Endothelial cell of umbilical vein (primary cell): ENCODE measurements around the gene SH3PXD2B. TPM values are rescaled to one million over a fixed set of nuclear protein-coding genes. Genes with fewer than 3 reads are reported as not detected.

Experiments used
- BruUV-seq: library from RNA; stranded (reverse); fragments of 400-500 nt; replicated peaks from 2 replicates; lab custom pipeline; 2021; lab: Mats Ljungman, UMichigan
- CTCF ChIA-PET: fragments of 300-600, 350-600 bp; sonication (Branson Sonifier 250); formaldehyde crosslinking; loops from one replicate; lab custom pipeline; 2021; ENCODE audit warnings: antibody characterized with exemption, inconsistent platforms; lab: Charles Lee
- POLR2A ChIA-PET: fragments of 300-600, 350-600 bp; sonication (Branson Sonifier 250); formaldehyde crosslinking; loops from one replicate; lab custom pipeline; 2021; ENCODE audit warnings: antibody characterized with exemption, inconsistent platforms; lab: Charles Lee
- DNase-seq: peaks from one replicate; pipeline ENCODE4 v3.0.0-alpha.2; 2011; ENCODE audit warnings: low read depth, low spot score
- FAIRE-seq: peaks from 2 replicates; lab custom pipeline; 2011; peaks lifted over from hg19 to GRCh38; lab: Jason Lieb, UNC
- H2AFZ ChIP-seq: 2 replicates; pipeline ENCODE4 v1.6.0; 2012; ENCODE audit warnings: low read depth, low read length, control low read depth, inconsistent platforms
- H3K27ac ChIP-seq: 2 replicates; pipeline ENCODE4 v1.5.1; 2011; ENCODE audit warnings: low read depth, mild to moderate bottlenecking, control low read depth, low read length, moderate library complexity; ENCODE audit not compliant: insufficient read depth
- H3K27me3 ChIP-seq, 2 experiments: 2 replicates each; pipeline versions ENCODE4 v1.6.0 to v1.6.1; 2011; ENCODE audit warnings: low read length in 2 of 2, mixed read lengths in 1 of 2; ENCODE audit not compliant: control insufficient read depth in 2 of 2, insufficient read depth in 2 of 2
- H3K36me3 ChIP-seq, 2 experiments: 2 replicates in 1 of 2; 3 replicates in 1 of 2; pipeline ENCODE4 v1.5.1; 2011; ENCODE audit warnings: low read length in 2 of 2, mild to moderate bottlenecking in 1 of 2, moderate library complexity in 1 of 2; ENCODE audit not compliant: control insufficient read depth in 2 of 2, insufficient read depth in 2 of 2; ENCODE audit errors: extremely low read depth in 1 of 2
- H3K4me1 ChIP-seq: 3 replicates; pipeline ENCODE4 v1.5.1; 2011; ENCODE audit warnings: mild to moderate bottlenecking, low read length; ENCODE audit not compliant: control insufficient read depth, insufficient read depth; ENCODE audit errors: extremely low read depth
- H3K4me2 ChIP-seq: 2 replicates; pipeline ENCODE4 v1.6.1; 2011; ENCODE audit warnings: low read length, control low read depth, mixed read lengths; ENCODE audit not compliant: insufficient read depth
- H3K4me3 ChIP-seq, 3 experiments: fragments of 200-600 bp in 1 of 3; sonication (generic), shearing (Covaris generic) in 1 of 3; replicated peaks in 1 of 3; 2 replicates each; pipeline ENCODE4 v1.5.1; 2011 to 2016; ENCODE audit warnings: control low read depth in 3 of 3, low read length in 3 of 3, mild to moderate bottlenecking in 2 of 3, inconsistent platforms in 1 of 3, low read depth in 1 of 3, moderate library complexity in 1 of 3; ENCODE audit not compliant: insufficient read depth in 1 of 3
- H3K79me2 ChIP-seq: 2 replicates; pipeline ENCODE4 v1.6.0; 2012; ENCODE audit warnings: low read length, inconsistent platforms; ENCODE audit not compliant: control insufficient read depth, insufficient read depth
- H3K9ac ChIP-seq: replicated peaks from 2 replicates; pipeline ENCODE3; 2011; ENCODE audit warnings: low read length, control low read depth; ENCODE audit not compliant: insufficient read depth; ENCODE audit errors: extremely low read depth
- H3K9me1 ChIP-seq: replicated peaks from 3 replicates; pipeline ENCODE4 v1.6.0; 2011; ENCODE audit warnings: mild to moderate bottlenecking, low read length; ENCODE audit not compliant: control insufficient read depth, insufficient read depth; ENCODE audit errors: extremely low read depth
- H3K9me3 ChIP-seq: replicated peaks from 2 replicates; pipeline ENCODE4 v1.5.1; 2012; ENCODE audit warnings: low read length, inconsistent platforms; ENCODE audit not compliant: control insufficient read depth, insufficient read depth
- H4K20me1 ChIP-seq: replicated peaks from 2 replicates; pipeline ENCODE3; 2011; ENCODE audit warnings: mild to moderate bottlenecking, low read length; ENCODE audit not compliant: control insufficient read depth, insufficient read depth; ENCODE audit errors: extremely low read depth
- CTCF ChIP-seq, 2 donors: IDR thresholded peaks; 1 replicate in 1 of 2; 2 replicates in 1 of 2; pipeline ENCODE4 v1.5.1; 2011; ENCODE audit warnings: low read length in 2 of 2, mild to moderate bottlenecking in 2 of 2, moderate library complexity in 2 of 2, control low read depth in 1 of 2, inconsistent platforms in 1 of 2, low read depth in 1 of 2; ENCODE audit not compliant: insufficient read depth in 1 of 2; ENCODE audit errors: extremely low read depth in 1 of 2
- EZH2 ChIP-seq: IDR thresholded peaks from 2 replicates; pipeline ENCODE4 v1.6.1; 2012; ENCODE audit warnings: borderline replicate concordance, low read depth, mild to moderate bottlenecking, moderate library complexity, low read length, inconsistent platforms; ENCODE audit not compliant: severe bottlenecking
- FOS ChIP-seq: IDR thresholded peaks from 2 replicates; pipeline ENCODE4 v1.6.1; 2011; ENCODE audit warnings: mild to moderate bottlenecking, low read length, moderate library complexity, borderline replicate concordance; ENCODE audit not compliant: insufficient read depth
- GATA2 ChIP-seq: IDR thresholded peaks from 2 replicates; pipeline ENCODE4 v1.7.0; 2011; ENCODE audit warnings: low read depth, mild to moderate bottlenecking, moderate library complexity, mixed read lengths, low read length; ENCODE audit not compliant: insufficient read length, insufficient read depth
- JUN ChIP-seq: IDR thresholded peaks from 2 replicates; pipeline ENCODE4 v1.6.1; 2011; ENCODE audit warnings: borderline replicate concordance, low read depth; ENCODE audit not compliant: insufficient read length, insufficient read depth
- MAX ChIP-seq: IDR thresholded peaks from 2 replicates; pipeline ENCODE4 v1.6.1; 2011; ENCODE audit not compliant: insufficient read depth, insufficient read length
- MYC ChIP-seq: IDR thresholded peaks from one replicate; pipeline ENCODE4 v1.6.1; 2011; ENCODE audit warnings: mild to moderate bottlenecking, low read depth, low read length
- POLR2A ChIP-seq: IDR thresholded peaks from 2 replicates; pipeline ENCODE4 v1.6.1; 2012; ENCODE audit warnings: low read depth, mild to moderate bottlenecking, control low read depth, low read length
- POLR2AphosphoS5 ChIP-seq: IDR thresholded peaks from 2 replicates; pipeline ENCODE4 v1.6.1; 2012; ENCODE audit warnings: low read depth, mild to moderate bottlenecking, control low read depth, low read length, moderate library complexity; ENCODE audit not compliant: insufficient read depth
- dilution Hi-C: fragments of 300-500 bp; cut with MboI; formaldehyde crosslinking; loops from one replicate; pipeline ENCODE4 v1.15.0; 2019; ENCODE audit warnings: low sequenced_read_pairs; ENCODE audit not compliant: extremely low pct_ligation_motif_present
- intact Hi-C: fragments of 100-400 bp; cut with micrococcal nuclease; formaldehyde crosslinking; loops from one replicate; pipeline ENCODE4 v1.10.0; 2022
- polyA plus RNA-seq, 4 experiments: library from polyadenylated mRNA; depleted of rRNA in 3 of 4; stranded (reverse) in 3 of 4; unstranded in 1 of 4; fragments of >200 nt; gene quantifications; 2 replicates each; pipeline versions ENCODE4 v1.2.1 to v1.2.3, GENCODE V29; 2011 to 2012; ENCODE audit warnings: missing spikeins in 1 of 4
- total RNA-seq: library from RNA; stranded (reverse); gene quantifications from 2 replicates; pipeline ENCODE4 v1.2.3, GENCODE V29; 2021

The SH3PXD2B gene
- total and polyA plus RNA-seq, 2 donors (not counting 3 experiments of a cell fraction or from before 2014, with no cell fraction given): 23.5 to 66.3 TPM

GRCh38 chr5:172413601-172414171 is 40.6 kb downstream of the SH3PXD2B start:
- H3K9ac ChIP-seq: peak overlapping the region; percentile 0
- no peaks in the 10 kb centered on the region for H3K9me1 ChIP-seq
- DNase-seq (no peak), FAIRE-seq (no peak)
- no peak for TF ChIP-seq MYC
- TF ChIP-seq POLR2A: no peak
- TF ChIP-seq EZH2: no peak
- TF ChIP-seq POLR2AphosphoS5: no peak
- TF ChIP-seq FOS: no peak
- TF ChIP-seq CTCF (IDR thresholded peaks at IDR 0.05; ENCODE audit: extremely low read depth in 1 of 2, insufficient read depth in 1 of 2, low read depth in 1 of 2, low read length in 2 of 2): no peak
- TF ChIP-seq MAX: no peak
- no peak for TF ChIP-seq JUN
- TF ChIP-seq GATA2: no peak
- dilution Hi-C loops: no loop called here
- no peaks in the 10 kb centered on the region for H3K9me3 ChIP-seq
- H3K4me2 ChIP-seq: no peak overlapping the region
- H3K4me3 ChIP-seq: no peak overlapping the region
- H3K79me2 ChIP-seq: no peaks in the 10 kb centered on the region
- peaks cover 0 to 3% of the 10 kb centered on the region in 2 experiments for H3K36me3 ChIP-seq
- H3K27me3 ChIP-seq: no peaks in the 10 kb centered on the region
- BruUV-seq: no TSS peak
- H4K20me1 ChIP-seq: no peaks in the 10 kb centered on the region
- H3K27ac ChIP-seq: peak overlapping the region; percentile 53
- peaks cover 28% of the 10 kb centered on the region for H3K4me1 ChIP-seq
- intact Hi-C loops: loop anchor here (1.0 to 2.0 kb wide), 2 partner anchors 24 to 39 kb away; no protein-coding TSS in a partner anchor
- H2AFZ ChIP-seq: no peak overlapping the region
- ChIA-PET POLR2A (no interaction called here), CTCF (interaction anchor here (1.0 to 1.9 kb wide), 4 partner anchors 21 to 41 kb away, joined by 3 to 9 read pairs (median 4); partner anchors contain the start of gene SH3PXD2B)
